SK-N-SH treated with all-trans-retinoic acid at 6 μM for 48 hours (cell line): ENCODE measurements around the gene PLA2R1.

Experiments used
- ATAC-seq: fragments of 200-7000 bp; cut with Tn5 transposase; 3 replicates; pipeline ENCODE4 v1.9.1; 2020; ENCODE audit warnings: mild to moderate bottlenecking, moderate library complexity
- ARNTL ChIP-seq: fragments of 450-650 bp; formaldehyde crosslinking; IDR thresholded peaks from 2 replicates; pipeline ENCODE4 v1.5.0; 2020; ENCODE audit warnings: low read depth, mild to moderate bottlenecking, moderate library complexity, borderline replicate concordance
- BACH2 ChIP-seq: fragments of 250-450 bp; sonication (Bioruptor Pico); IDR thresholded peaks from 2 replicates; pipeline ENCODE4 v1.9.0; 2021; ENCODE audit warnings: mild to moderate bottlenecking, borderline replicate concordance
- CREB5 ChIP-seq: fragments of 250-450 bp; sonication (Bioruptor Pico); IDR thresholded peaks from 2 replicates; pipeline ENCODE4 v1.5.1; 2020; ENCODE audit warnings: low read depth, mild to moderate bottlenecking, moderate library complexity
- GLIS3 ChIP-seq: fragments of 250-450 bp; sonication (Bioruptor Pico); IDR thresholded peaks from 2 replicates; pipeline ENCODE4 v1.5.0; 2020; ENCODE audit warnings: mild to moderate bottlenecking, moderate library complexity
- ISL1 ChIP-seq: fragments of 250-450 bp; sonication (Bioruptor Pico); IDR thresholded peaks from 2 replicates; pipeline ENCODE4 v2.1.2; 2022; ENCODE audit warnings: mild to moderate bottlenecking, moderate library complexity
- RARB ChIP-seq: fragments of 250-450 bp; sonication (Bioruptor Pico); IDR thresholded peaks from 2 replicates; pipeline ENCODE4 v1.8.0; 2021; ENCODE audit warnings: mild to moderate bottlenecking, moderate library complexity
- TCF4 ChIP-seq: fragments of 250-450 bp; sonication (Bioruptor Pico); IDR thresholded peaks from 2 replicates; pipeline ENCODE4 v1.8.0; 2021; ENCODE audit warnings: mild to moderate bottlenecking, moderate library complexity, borderline replicate concordance
- TOX ChIP-seq: fragments of 250-450 bp; sonication (Bioruptor Pico); IDR thresholded peaks from 2 replicates; pipeline ENCODE4 v1.8.0; 2021; ENCODE audit warnings: mild to moderate bottlenecking, moderate library complexity, borderline replicate concordance
- TSHZ2 ChIP-seq: fragments of 250-450 bp; sonication (Bioruptor Pico); IDR thresholded peaks from 2 replicates; pipeline ENCODE4 v1.5.0; 2020; ENCODE audit warnings: mild to moderate bottlenecking, moderate library complexity
- ZC3H10 ChIP-seq: fragments of 250-450 bp; sonication (Bioruptor Pico); IDR thresholded peaks from 2 replicates; pipeline ENCODE4 v1.5.1; 2021; ENCODE audit warnings: mild to moderate bottlenecking, moderate library complexity
- ZFP3 ChIP-seq: fragments of 250-450 bp; sonication (Bioruptor Pico); IDR thresholded peaks from 2 replicates; pipeline ENCODE4 v1.5.0; 2020; ENCODE audit warnings: mild to moderate bottlenecking, moderate library complexity
- ZNF70 ChIP-seq: fragments of 450-650 bp; formaldehyde crosslinking; IDR thresholded peaks from 2 replicates; pipeline ENCODE4 v1.5.0; 2020; ENCODE audit warnings: mild to moderate bottlenecking, moderate library complexity
- ZNF8 ChIP-seq: fragments of 450-650 bp; formaldehyde crosslinking; IDR thresholded peaks from 2 replicates; pipeline ENCODE4 v1.5.0; 2020; ENCODE audit warnings: mild to moderate bottlenecking, moderate library complexity
- TF ChIP-seq, protein P1 (sequence below): fragments of 250-450 bp; sonication (Bioruptor Pico); IDR thresholded peaks from 2 replicates; pipeline ENCODE4 v1.8.0; 2020; ENCODE audit warnings: mild to moderate bottlenecking, moderate library complexity, borderline replicate concordance

The PLA2R1 gene

GRCh38 chr2:159982842-159983785, 79.3 kb downstream of the PLA2R1 start:
- ATAC-seq, result peak; percentile 60
- TF ChIP-seq TOX (no peak), ZNF8 (CRISPR knock-in tag) (no peak), ZNF70 (CRISPR knock-in tag) (no peak), ISL1 (CRISPR knock-in tag) (no peak), ZC3H10 (CRISPR knock-in tag) (no peak), ARNTL (CRISPR knock-in tag) (no peak), ZFP3 (no peak), CREB5 (CRISPR knock-in tag) (no peak), RARB (no peak), TSHZ2 (CRISPR knock-in tag) (no peak), TCF4 (CRISPR knock-in tag) (no peak)
- TF ChIP-seq, protein P1, sequence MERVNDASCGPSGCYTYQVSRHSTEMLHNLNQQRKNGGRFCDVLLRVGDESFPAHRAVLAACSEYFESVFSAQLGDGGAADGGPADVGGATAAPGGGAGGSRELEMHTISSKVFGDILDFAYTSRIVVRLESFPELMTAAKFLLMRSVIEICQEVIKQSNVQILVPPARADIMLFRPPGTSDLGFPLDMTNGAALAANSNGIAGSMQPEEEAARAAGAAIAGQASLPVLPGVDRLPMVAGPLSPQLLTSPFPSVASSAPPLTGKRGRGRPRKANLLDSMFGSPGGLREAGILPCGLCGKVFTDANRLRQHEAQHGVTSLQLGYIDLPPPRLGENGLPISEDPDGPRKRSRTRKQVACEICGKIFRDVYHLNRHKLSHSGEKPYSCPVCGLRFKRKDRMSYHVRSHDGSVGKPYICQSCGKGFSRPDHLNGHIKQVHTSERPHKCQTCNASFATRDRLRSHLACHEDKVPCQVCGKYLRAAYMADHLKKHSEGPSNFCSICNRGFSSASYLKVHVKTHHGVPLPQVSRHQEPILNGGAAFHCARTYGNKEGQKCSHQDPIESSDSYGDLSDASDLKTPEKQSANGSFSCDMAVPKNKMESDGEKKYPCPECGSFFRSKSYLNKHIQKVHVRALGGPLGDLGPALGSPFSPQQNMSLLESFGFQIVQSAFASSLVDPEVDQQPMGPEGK (CRISPR knock-in tag), result no peak

DNA sequence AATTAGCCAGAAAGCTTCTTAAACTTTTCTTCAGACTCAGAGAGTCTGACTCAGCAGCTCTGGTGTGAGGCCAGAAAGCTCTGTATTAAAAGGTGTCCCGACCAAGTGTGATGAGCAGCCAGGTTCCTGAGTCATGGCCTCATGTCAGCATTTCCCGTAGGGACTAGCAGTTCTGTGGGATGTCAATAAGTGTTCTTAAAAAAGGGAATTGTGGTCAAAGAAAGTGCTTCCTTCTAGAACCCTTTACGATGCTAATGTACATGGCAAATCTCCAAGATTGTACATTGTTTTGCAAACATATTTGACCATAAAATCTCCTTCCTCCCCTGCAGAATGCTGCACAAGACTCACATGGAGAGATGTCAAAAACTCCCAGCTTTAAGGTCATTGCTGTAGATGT, 80.1 kb downstream of the PLA2R1 start:
- TF ChIP-seq GLIS3 (CRISPR knock-in tag), result no peak
- TF ChIP-seq ARNTL (CRISPR knock-in tag), result no peak
- TF ChIP-seq, protein P1 (CRISPR knock-in tag), result no peak
- no peak for TF ChIP-seq ISL1 (CRISPR knock-in tag)
- no peak for TF ChIP-seq CREB5 (CRISPR knock-in tag)
- TF ChIP-seq ZFP3, result no peak
- no peak for TF ChIP-seq BACH2 (CRISPR knock-in tag)
- TF ChIP-seq TSHZ2 (CRISPR knock-in tag), result no peak

More for the DNA sequence above, 80.1 kb downstream of the PLA2R1 start:
- ATAC-seq, result peak; percentile 84
